ENCODE data around the gene NECTIN1. TPM values are rescaled to one million over a fixed set of nuclear protein-coding genes. Genes with fewer than 3 reads are reported as not detected.

Gene NECTIN1
- total RNA-seq, 1 donor from 2014 or later, result 19.5 TPM

DNA sequence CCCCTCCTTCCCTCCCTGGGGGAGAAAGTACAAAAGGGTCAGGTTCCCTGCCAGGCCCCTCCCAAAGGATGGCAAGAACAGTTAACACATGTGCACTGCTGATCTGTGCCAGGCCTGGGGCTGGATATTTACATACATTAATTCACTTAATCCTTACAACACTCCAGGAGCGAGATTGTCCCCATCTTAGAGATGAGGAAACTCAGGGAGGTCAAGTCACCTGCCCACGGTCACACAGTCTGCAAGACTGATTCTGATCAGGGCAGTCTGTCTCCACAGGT lies 36.5 kb downstream of the NECTIN1 start:
- Histone ChIP-seq H4K20me1 (ENCODE audit: low read depth) (peaks cover 100% of the 10 kb centered on the region), H3K4me1 (peaks cover 88% of the 10 kb centered on the region), H3K36me3 (no peaks in the 10 kb centered on the region), H3K9me3 (ENCODE audit: low read depth) (no peaks in the 10 kb centered on the region), H3K79me2 (ENCODE audit: low read depth) (peaks cover 98% of the 10 kb centered on the region), H3K27ac (no peak overlapping the region), H3K27me3 (no peaks in the 10 kb centered on the region), H3F3A (ENCODE audit: low read depth) (peaks cover 6% of the 10 kb centered on the region), H2AFZ (replicated peaks) (no peak overlapping the region), H3K9ac (no peak overlapping the region), H3K4me2 (peak overlapping the region; percentile 38), H3K4me3 (no peak overlapping the region)
- H3K27me3 Mint-ChIP-seq (ENCODE audit: insufficient read depth, low read depth), result peaks cover 6% of the 10 kb centered on the region
- peaks cover 82% of the 10 kb centered on the region for H3K4me1 Mint-ChIP-seq
- no peak overlapping the region for H3K27ac Mint-ChIP-seq
- no peak for DNase-seq (ENCODE audit: low spot score)
- TF ChIP-seq EZH2 (IDR thresholded peaks at IDR 0.05) (no peak), EZH2phosphoT487 (IDR thresholded peaks at IDR 0.05) (no peak), CTCF (IDR thresholded peaks at IDR 0.05) (no peak)
- no peaks in the 10 kb centered on the region for H3K9me3 Mint-ChIP-seq
- peaks cover 3% of the 10 kb centered on the region for H3K36me3 Mint-ChIP-seq
- H3K4me3 Mint-ChIP-seq, result no peak overlapping the region

GRCh38 chr11:119691701-119692539 lies 37.1 kb downstream of the NECTIN1 start:
- no peak overlapping the region for H3K4me3 Mint-ChIP-seq
- H3K4me1 Mint-ChIP-seq, result peaks cover 82% of the 10 kb centered on the region
- peaks cover 6% of the 10 kb centered on the region for H3K27me3 Mint-ChIP-seq (ENCODE audit: insufficient read depth, low read depth)
- H3K79me2 ChIP-seq (ENCODE audit: low read depth), result peaks cover 98% of the 10 kb centered on the region
- no peak overlapping the region for H2AFZ ChIP-seq (replicated peaks)
- H3K27ac Mint-ChIP-seq, result peak overlapping the region; percentile 89
- H3K4me2 ChIP-seq, result peak overlapping the region; percentile 38
- DNase-seq (ENCODE audit: low spot score), result no peak
- peaks cover 100% of the 10 kb centered on the region for H4K20me1 ChIP-seq (ENCODE audit: low read depth)
- H3K27me3 ChIP-seq, result no peaks in the 10 kb centered on the region
- H3F3A ChIP-seq (ENCODE audit: low read depth), result peaks cover 3% of the 10 kb centered on the region
- peaks cover 88% of the 10 kb centered on the region for H3K4me1 ChIP-seq
- no peak overlapping the region for H3K27ac ChIP-seq
- no peak overlapping the region for H3K4me3 ChIP-seq
- no peaks in the 10 kb centered on the region for H3K9me3 ChIP-seq (ENCODE audit: low read depth)
- no peaks in the 10 kb centered on the region for H3K9me3 Mint-ChIP-seq
- H3K36me3 ChIP-seq, result no peaks in the 10 kb centered on the region
- H3K9ac ChIP-seq, result no peak overlapping the region
- peaks cover 3% of the 10 kb centered on the region for H3K36me3 Mint-ChIP-seq
- TF ChIP-seq CTCF (IDR thresholded peaks at IDR 0.05) (no peak), EZH2 (IDR thresholded peaks at IDR 0.05) (no peak)

DNA sequence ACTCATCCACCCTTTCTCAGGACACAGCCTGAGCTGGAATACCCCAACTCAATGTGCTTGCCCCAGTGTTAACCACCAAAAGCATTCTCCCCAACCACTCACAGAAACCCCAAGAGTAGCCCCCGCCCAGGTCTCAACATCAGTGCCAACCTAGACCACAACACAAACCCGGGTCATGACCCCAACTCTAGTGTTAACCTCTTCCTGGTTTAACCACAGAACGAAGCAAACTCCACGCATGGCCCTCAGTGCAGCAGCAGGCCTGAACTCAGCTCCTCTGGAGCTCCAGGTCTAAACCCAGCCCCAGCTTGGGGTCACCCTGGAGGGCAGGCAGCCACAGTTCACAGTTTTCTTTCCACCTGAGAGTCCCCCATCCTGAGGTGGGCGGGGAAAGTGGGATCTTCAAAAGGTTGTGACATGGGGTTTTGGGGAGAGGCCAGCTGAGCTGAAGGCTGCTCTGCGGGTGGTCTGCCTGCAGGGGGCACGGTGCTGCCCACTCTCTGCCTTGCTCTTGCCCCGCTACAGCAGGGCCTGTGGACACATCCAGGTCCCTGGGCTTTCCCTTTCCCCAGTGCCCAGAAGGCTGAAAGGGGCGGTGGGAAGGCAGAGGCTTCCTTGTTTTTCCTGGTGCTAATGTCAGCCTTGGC lies 37.9 kb downstream of the NECTIN1 start:
- no peak overlapping the region for H3K4me3 ChIP-seq
- peak; percentile 37 for DNase-seq (ENCODE audit: low spot score)
- peaks cover 98% of the 10 kb centered on the region for H3K79me2 ChIP-seq (ENCODE audit: low read depth)
- Mint-ChIP-seq H3K4me1 (peaks cover 81% of the 10 kb centered on the region), H3K4me3 (no peak overlapping the region), H3K36me3 (peaks cover 3% of the 10 kb centered on the region), H3K27ac (no peak overlapping the region), H3K9me3 (no peaks in the 10 kb centered on the region), H3K27me3 (ENCODE audit: insufficient read depth, low read depth) (peaks cover 6% of the 10 kb centered on the region)
- TF ChIP-seq EZH2 (IDR thresholded peaks at IDR 0.05) (no peak), CTCF (IDR thresholded peaks at IDR 0.05) (peak; percentile 7)
- peaks cover 100% of the 10 kb centered on the region for H4K20me1 ChIP-seq (ENCODE audit: low read depth)
- no peaks in the 10 kb centered on the region for H3K36me3 ChIP-seq
- H3F3A ChIP-seq (ENCODE audit: low read depth), result peaks cover 3% of the 10 kb centered on the region
- no peaks in the 10 kb centered on the region for H3K27me3 ChIP-seq
- no peaks in the 10 kb centered on the region for H3K9me3 ChIP-seq (ENCODE audit: low read depth)
- H3K27ac ChIP-seq, result no peak overlapping the region
- H2AFZ ChIP-seq (replicated peaks), result no peak overlapping the region
- peaks cover 88% of the 10 kb centered on the region for H3K4me1 ChIP-seq
- H3K9ac ChIP-seq, result no peak overlapping the region
- peak overlapping the region; percentile 38 for H3K4me2 ChIP-seq

Measured in neural progenitor cell (in vitro differentiated cells).